Activated T-cell treated with anti-CD3 and anti-CD28 coated beads, Interleukin-2, amount 50 U/mL, for 72 hours (primary cell): ENCODE results near the gene FYN. TPM values are rescaled to one million over a fixed set of nuclear protein-coding genes. Genes with fewer than 3 reads are reported as not detected.

Experiments
- ATAC-seq, 2 donors: fragments of 150-1000 bp; cut with Tn5 transposase; replicated peaks in 1 of 2; 2 replicates each; pipeline ENCODE4 v1.10.0; 2021; ENCODE audit warnings: moderate library complexity in 2 of 2, mild to moderate bottlenecking in 1 of 2
- DNase-seq, 2 donors: peaks; one replicate each; pipeline ENCODE4 v3.0.0; 2021 to 2022; ENCODE audit warnings: mixed read lengths in 1 of 2
- H3K27ac Mint-ChIP-seq: one replicate; pipeline ENCODE4 v1.8.0; 2022; ENCODE audit warnings: mild to moderate bottlenecking, moderate library complexity, mixed read lengths
- H3K27me3 Mint-ChIP-seq: one replicate; pipeline ENCODE4 v1.8.0; 2022; ENCODE audit warnings: low read depth, mixed read lengths
- H3K36me3 Mint-ChIP-seq, 2 donors: one replicate each; pipeline ENCODE4 v1.8.0; 2022; ENCODE audit warnings: mixed read lengths in 2 of 2, mild to moderate bottlenecking in 1 of 2; ENCODE audit not compliant: insufficient read depth in 2 of 2
- H3K4me1 Mint-ChIP-seq: one replicate; pipeline ENCODE4 v1.8.0; 2022; ENCODE audit warnings: low read depth, mixed read lengths
- H3K4me3 Mint-ChIP-seq, 2 donors: one replicate each; pipeline ENCODE4 v1.8.0; 2022; ENCODE audit warnings: mild to moderate bottlenecking in 2 of 2, mixed read lengths in 2 of 2, moderate library complexity in 2 of 2
- H3K9me3 Mint-ChIP-seq, 2 donors: one replicate each; pipeline ENCODE4 v1.8.0; 2022; ENCODE audit warnings: mixed read lengths in 2 of 2
- total RNA-seq, 2 donors: library from RNA; stranded (reverse); gene quantifications; one replicate each; pipeline ENCODE4 v1.2.3, GENCODE V29; 2022

FYN gene
- total RNA-seq, 2 donors from 2014 or later: 504 to 505 TPM

DNA sequence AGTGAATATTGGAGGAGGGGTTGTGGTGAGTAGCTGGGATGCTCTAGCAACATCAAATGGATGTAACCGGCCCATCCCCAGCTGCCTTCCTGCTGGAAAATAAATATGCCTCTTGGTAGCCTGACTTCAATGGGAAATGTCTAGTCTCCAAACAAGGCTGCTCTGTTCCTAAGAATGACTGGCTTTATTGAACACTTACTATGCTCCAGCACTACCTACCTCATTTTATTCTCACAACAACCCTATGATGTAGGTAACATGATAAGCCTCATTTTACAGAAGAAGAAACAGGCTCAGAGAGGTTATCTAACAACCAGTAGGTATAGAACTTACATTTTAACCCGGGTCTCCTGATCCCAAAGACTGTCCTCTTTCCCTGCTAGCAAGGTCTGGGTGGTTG is 93.6 kb downstream of the FYN start:
- ATAC-seq (no peak), DNase-seq (no peak)
- peaks cover 8 to 34% of the 10 kb centered on the region in 2 donors for H3K36me3 Mint-ChIP-seq
- no peaks in the 10 kb centered on the region for H3K27me3 Mint-ChIP-seq
- H3K4me3 Mint-ChIP-seq: peak overlapping the region in 1 of 2 donors; percentile 50
- no peaks in the 10 kb centered on the region for H3K9me3 Mint-ChIP-seq
- H3K4me1 Mint-ChIP-seq: peaks cover 99% of the 10 kb centered on the region
- peak overlapping the region; percentile 97 for H3K27ac Mint-ChIP-seq

DNA sequence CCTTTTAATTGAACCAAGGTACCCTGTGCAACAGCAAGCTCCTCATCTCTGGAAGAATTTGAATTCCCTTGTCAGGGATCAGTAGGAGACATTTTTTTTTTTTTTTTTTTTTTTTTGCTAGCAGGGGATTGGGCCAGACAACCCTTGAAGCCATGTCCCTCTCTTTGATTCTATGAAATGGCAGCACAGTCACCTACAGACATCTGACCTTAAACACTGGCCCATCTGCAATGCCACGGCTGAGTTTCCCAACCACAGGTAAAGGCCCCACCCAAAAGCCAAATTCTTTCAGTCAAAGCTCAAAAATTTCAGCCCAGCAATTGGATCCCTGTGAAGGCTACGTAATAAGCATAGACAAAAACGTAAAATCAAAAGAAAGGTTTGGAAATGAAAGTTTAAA is 94.2 kb downstream of the FYN start:
- H3K36me3 Mint-ChIP-seq: peaks cover 6 to 30% of the 10 kb centered on the region in 2 donors
- H3K27me3 Mint-ChIP-seq: no peaks in the 10 kb centered on the region
- H3K4me1 Mint-ChIP-seq: peaks cover 99% of the 10 kb centered on the region
- H3K27ac Mint-ChIP-seq: peak overlapping the region; percentile 97
- H3K9me3 Mint-ChIP-seq: no peaks in the 10 kb centered on the region
- peak overlapping the region in 1 of 2 donors; percentile 50 for H3K4me3 Mint-ChIP-seq
- DNase-seq (no peak), ATAC-seq (peak in 1 of 2 donors; percentile 1)

DNA sequence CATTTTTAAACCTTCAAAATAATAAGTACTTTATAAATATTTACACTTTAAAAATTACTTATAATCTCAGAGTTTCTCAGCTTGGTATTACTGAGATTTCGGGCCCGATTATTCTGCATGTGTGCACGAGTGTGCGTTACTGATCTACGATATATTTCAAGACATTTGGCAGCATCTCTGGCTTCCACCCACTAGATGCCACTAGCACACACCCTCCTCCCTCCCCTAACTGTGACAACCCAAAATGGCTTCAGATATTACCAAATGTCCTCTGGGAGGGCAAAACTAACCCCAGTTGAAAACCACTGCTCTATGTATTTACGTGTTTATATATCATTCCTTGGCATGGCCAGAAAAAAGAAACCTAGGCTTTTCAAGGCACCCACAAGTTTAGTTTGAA is 95.9 kb downstream of the FYN start:
- peaks cover 7 to 24% of the 10 kb centered on the region in 2 donors for H3K36me3 Mint-ChIP-seq
- ATAC-seq: peak; percentile 23 to 36

DNA sequence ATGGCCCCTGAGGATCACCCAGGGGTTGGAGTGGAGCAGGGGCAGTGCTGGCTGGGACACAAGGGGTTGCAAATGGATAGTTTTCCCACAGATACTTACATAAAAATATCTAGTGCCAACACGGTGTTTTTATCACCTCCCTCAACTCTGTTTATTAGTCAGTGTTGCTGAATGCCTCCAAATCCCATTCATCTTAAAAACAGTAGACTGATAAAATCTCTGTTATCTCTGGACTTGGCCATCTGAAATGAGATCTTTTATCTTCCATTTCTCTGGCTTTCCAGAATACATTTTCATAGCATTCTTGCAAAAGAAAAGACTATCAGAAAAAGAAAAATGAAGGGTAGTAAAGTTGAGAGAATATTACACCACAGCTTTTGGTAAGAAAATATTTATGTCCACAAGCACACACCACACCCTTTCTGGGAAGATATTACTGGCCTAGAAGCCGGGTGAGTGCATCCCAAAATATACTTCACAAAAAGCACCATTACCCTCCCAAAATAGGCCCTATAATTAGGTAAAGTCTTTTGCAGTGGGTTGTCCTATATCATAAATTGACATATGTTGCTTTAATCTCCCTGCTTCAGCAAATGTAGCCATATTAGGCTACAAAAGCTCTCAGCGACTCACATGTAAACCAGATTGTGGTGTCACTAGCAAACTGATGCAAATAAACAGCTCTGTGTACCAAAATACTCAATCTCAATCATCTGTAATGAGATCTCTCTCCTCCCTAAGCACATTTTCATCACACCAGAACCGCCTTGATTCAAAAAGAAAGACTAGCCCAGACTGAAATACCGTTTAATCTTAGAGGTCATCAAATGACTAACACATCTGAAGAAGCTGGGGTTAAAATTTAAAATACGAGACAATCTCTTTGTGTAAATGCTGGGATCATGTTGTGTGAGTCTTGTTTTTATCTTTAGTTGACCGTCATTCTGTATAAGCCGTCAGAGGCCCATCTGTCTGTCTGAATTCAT is 96.7 kb downstream of the FYN start:
- ATAC-seq (peak; percentile 30 to 65), DNase-seq (no peak)
- Mint-ChIP-seq H3K27ac (peak overlapping the region; percentile 83), H3K36me3 (peaks cover 8 to 30% of the 10 kb centered on the region in 2 donors), H3K4me1 (peaks cover 92% of the 10 kb centered on the region), H3K4me3 (peak overlapping the region; percentile 12 to 49), H3K27me3 (no peaks in the 10 kb centered on the region), H3K9me3 (no peaks in the 10 kb centered on the region)

More for the DNA sequence above, 95.9 kb downstream of the FYN start:
- DNase-seq: no peak
- peak overlapping the region; percentile 16 to 50 for H3K4me3 Mint-ChIP-seq
- peak overlapping the region; percentile 97 for H3K27ac Mint-ChIP-seq
- no peaks in the 10 kb centered on the region for H3K27me3 Mint-ChIP-seq
- H3K4me1 Mint-ChIP-seq: peaks cover 92% of the 10 kb centered on the region
- no peaks in the 10 kb centered on the region for H3K9me3 Mint-ChIP-seq

DNA sequence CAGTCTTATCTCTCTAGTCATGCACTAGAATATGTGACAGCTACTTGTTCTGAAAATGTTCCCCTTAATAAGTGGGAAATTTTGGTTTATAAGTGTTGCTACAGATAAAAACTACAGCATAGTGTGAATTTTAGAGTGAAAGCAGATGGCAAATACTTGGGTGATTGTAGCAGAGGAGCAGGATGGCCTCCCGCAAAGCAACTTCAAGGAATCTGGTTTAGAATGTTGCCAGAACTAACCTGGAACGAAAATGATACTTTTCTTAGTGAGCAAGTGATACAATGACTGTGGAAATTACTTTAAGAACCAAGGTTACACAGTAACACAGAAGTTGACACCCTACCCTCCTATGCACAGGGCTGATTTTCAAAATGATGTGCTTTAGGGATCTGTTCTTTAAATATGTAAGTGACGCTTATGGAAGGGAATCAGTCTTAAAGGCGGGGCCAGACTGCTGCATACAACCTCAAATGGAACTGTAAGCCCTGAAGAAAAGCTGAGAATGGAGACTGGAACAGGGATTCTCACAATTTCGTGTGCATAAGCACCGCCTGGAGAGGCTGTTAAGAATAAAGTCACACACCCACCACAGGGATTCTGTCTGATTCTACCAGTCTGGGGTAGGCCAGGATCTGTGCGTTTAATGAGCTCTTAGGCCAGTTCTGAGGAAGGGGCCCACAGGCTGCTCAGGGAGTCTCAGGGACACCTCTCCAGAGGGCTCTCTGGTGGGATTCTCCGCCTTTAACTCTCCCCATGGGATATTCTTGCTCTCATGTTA is 97.9 kb downstream of the FYN start:
- peak overlapping the region; percentile 83 for H3K27ac Mint-ChIP-seq
- H3K4me3 Mint-ChIP-seq: peak overlapping the region in 1 of 2 donors; percentile 49
- H3K36me3 Mint-ChIP-seq: peaks cover 12 to 33% of the 10 kb centered on the region in 2 donors
- no peaks in the 10 kb centered on the region for H3K27me3 Mint-ChIP-seq
- H3K4me1 Mint-ChIP-seq: peaks cover 92% of the 10 kb centered on the region
- H3K9me3 Mint-ChIP-seq: no peaks in the 10 kb centered on the region
- DNase-seq (no peak), ATAC-seq (no peak)

DNA sequence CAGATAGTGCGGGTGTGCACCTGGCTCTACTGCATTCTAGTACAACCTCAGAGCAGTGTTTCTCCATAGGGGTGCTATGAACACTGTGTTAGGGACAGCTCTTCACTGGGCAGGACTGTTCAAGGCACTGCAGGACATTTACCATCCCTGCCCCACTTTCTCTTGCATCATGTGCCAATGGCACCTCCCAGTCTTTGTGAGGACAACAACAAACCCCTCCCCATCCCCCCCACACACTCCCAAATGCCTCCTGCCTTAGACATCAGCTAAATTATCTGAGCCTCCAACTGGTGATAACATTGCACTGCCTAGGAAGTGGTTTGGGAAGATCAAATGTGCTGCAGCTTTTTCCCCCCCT is 98.9 kb downstream of the FYN start:
- Mint-ChIP-seq H3K4me1 (peaks cover 92% of the 10 kb centered on the region), H3K4me3 (no peak overlapping the region), H3K36me3 (peaks cover 13 to 28% of the 10 kb centered on the region in 2 donors), H3K27ac (peak overlapping the region; percentile 92), H3K27me3 (no peaks in the 10 kb centered on the region), H3K9me3 (no peaks in the 10 kb centered on the region)
- ATAC-seq (peak in 1 of 2 donors; percentile 4), DNase-seq (no peak)

DNA sequence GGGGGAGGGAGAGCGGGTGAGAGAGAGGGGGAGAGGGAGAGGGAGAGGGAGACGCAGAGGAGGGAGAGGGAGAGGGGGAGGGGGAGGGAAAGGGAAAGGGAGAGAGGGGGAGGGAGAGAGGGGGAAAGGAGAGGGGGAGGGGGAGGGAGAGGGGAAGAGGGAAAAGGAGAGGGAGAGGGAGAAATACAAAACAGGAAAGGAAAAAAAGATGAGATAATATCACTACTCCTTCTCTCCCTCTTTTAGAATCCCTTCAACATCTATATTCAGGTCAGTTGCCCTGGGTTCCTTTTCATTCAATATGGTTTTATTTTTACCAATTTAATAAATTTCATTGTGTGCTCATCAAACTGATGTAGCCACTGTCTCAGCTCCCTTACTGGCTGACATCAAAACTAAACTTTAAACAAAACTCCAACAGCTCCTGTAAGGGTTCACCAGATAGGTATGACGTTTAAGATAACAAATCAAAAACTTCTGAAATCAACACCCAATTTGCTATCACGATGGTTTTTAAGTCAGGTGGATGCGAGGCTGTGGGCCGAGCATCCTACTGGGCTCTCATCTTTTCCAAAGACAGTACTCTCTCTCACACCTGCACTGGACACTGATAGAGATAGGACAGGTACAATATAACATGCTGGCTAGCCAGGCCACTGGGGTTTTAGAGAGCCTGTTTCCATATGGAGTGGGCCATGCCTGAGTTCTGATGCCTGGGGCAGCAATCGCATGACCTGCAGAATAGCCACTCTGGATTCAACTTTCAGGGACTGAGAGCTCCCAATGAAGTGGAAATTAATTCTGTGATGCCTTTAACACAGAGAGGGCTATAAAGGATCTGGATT is 99.5 kb downstream of the FYN start:
- Mint-ChIP-seq H3K27me3 (no peaks in the 10 kb centered on the region), H3K4me3 (peak overlapping the region in 1 of 2 donors; percentile 12), H3K27ac (peak overlapping the region; percentile 92), H3K9me3 (no peaks in the 10 kb centered on the region), H3K36me3 (peaks cover 13 to 28% of the 10 kb centered on the region in 2 donors), H3K4me1 (peaks cover 92% of the 10 kb centered on the region)
- ATAC-seq: no peak
- DNase-seq: no peak

DNA sequence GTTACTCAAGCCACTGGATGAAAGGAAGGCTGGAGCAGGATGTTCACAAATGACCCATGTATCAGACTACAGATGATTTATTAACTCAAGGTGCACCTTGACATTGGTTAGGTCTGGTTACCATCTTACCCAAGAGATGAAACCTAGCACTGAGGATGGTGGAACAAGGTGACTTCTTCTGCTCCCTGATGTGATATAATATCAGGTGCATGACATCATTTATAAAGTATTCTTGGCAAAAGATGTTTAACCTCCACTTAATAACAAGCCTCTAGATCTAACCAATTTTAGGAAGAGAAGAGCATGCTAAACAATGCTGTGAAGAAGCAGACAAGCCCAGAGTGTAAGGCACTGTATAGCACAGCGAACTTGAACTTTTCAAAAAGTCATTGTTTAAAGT is 100.9 kb downstream of the FYN start:
- peaks cover 11 to 27% of the 10 kb centered on the region in 2 donors for H3K36me3 Mint-ChIP-seq
- DNase-seq (no peak), ATAC-seq (no peak)
- H3K27ac Mint-ChIP-seq: peak overlapping the region; percentile 99
- no peaks in the 10 kb centered on the region for H3K9me3 Mint-ChIP-seq
- H3K27me3 Mint-ChIP-seq: no peaks in the 10 kb centered on the region
- no peak overlapping the region for H3K4me3 Mint-ChIP-seq
- peaks cover 92% of the 10 kb centered on the region for H3K4me1 Mint-ChIP-seq

DNA sequence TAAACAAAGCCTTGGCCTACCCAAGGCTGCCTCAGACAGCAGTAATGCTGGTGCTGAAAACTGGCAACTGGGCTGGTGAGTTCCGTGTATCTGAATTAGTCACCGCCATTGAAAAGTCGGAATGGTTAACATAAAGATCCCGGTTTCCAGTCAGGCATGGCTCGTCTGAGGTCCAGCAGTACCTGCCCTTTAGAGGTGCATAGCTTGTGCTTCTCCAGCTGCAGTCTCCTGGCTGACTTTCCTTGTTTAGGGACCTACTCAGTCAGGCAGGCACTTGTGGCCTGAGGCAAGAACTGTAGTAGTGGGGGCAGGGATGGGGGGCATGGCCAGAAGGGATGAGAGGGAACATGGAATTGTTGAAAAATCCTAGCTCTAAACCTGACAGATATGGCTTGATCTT is 101.6 kb downstream of the FYN start:
- peak overlapping the region; percentile 99 for H3K27ac Mint-ChIP-seq
- H3K27me3 Mint-ChIP-seq: no peaks in the 10 kb centered on the region
- H3K4me3 Mint-ChIP-seq: peak overlapping the region; percentile 1 to 64
- peaks cover 93% of the 10 kb centered on the region for H3K4me1 Mint-ChIP-seq
- ATAC-seq (no peak), DNase-seq (no peak)
- H3K9me3 Mint-ChIP-seq: no peaks in the 10 kb centered on the region
- H3K36me3 Mint-ChIP-seq: peaks cover 11 to 27% of the 10 kb centered on the region in 2 donors

DNA sequence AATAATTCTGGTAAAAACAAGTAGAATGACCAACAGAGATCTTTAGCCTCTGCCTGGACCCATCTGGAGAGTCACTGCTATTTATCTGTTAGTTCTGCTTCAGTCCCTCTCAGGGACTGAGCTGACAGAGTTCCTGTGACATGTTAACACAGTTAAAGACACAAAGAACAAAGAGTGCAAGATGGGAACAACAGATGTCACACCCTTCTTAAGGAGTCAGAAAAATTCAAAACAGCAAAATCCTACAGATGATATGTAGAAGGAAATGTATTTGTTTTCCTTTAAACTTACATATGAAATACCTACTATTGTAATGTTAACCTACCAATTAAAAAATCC is 102.2 kb downstream of the FYN start:
- no peak for DNase-seq
- Mint-ChIP-seq H3K4me1 (peaks cover 93% of the 10 kb centered on the region), H3K4me3 (peak overlapping the region in 1 of 2 donors; percentile 64), H3K9me3 (no peaks in the 10 kb centered on the region), H3K27ac (peak overlapping the region; percentile 99), H3K36me3 (peaks cover 11 to 31% of the 10 kb centered on the region in 2 donors), H3K27me3 (no peaks in the 10 kb centered on the region)
- ATAC-seq: no peak

DNA sequence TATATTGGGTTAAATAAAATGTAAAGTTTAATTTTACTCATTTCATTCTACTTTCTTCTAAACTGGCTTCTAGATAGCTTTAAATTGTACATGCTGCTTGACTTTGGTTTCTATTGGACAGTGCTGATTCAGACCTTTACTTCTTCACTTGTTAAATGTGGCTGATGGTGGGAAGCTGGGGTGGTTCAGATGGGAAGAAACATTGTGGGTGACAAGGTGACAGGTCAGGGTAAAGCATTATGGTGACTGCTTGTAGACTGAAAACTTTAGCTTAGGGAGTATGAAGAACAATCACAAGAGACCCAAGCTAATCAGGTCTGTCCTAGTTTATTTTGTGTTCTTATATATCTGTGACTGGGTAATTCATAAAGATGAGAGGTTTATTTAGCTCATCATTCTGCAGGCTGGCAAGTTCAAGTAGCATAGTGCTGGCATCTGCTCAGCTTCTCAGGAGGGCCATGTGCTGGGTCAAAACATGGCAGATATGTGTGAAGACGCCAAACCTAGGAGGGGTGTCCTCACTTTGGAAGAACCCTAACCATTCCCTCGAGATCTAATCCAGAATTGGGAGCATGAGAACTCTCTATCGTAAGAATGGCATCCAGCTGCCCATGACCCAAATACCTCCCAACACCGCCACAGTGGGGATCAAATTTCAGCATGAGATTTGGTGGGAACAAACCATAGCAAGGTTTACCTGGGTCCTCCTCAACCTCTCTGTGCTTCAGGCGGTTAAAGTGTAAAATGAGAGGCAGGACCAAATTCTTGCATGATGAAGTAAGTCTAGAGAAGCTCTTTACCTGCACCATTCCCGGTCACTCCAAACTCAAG is 102.8 kb downstream of the FYN start:
- Mint-ChIP-seq H3K4me3 (peak overlapping the region; percentile 5 to 64), H3K4me1 (peaks cover 93% of the 10 kb centered on the region), H3K27ac (peak overlapping the region; percentile 99), H3K27me3 (no peaks in the 10 kb centered on the region), H3K9me3 (no peaks in the 10 kb centered on the region), H3K36me3 (peaks cover 9 to 29% of the 10 kb centered on the region in 2 donors)
- DNase-seq (no peak), ATAC-seq (peak; percentile 23 to 40)
